GM23338 (cell line): ENCODE measurements around the gene PPFIBP2. TPM values are rescaled to one million over a fixed set of nuclear protein-coding genes. Genes with fewer than 3 reads are reported as not detected.

ENCODE experiments used
- ATAC-seq: fragments of 200-7000 bp; cut with Tn5 transposase; 3 replicates; pipeline ENCODE4 v1.9.1; 2020
- DNase-seq: peaks from one replicate; pipeline ENCODE4 v3.0.0-alpha.2; 2015; ENCODE audit warnings: low spot score
- H2AFZ ChIP-seq: fragments of 200-600 bp; sonication (generic); 2 replicates; pipeline ENCODE4 v1.8.0; 2016; ENCODE audit warnings: antibody characterized with exemption, mild to moderate bottlenecking, moderate library complexity
- H3F3A ChIP-seq: fragments of 200-600 bp; sonication (generic); replicated peaks from 2 replicates; pipeline ENCODE4 v1.8.0; 2017; ENCODE audit warnings: antibody characterized with exemption, mixed run types, low read depth
- H3K27ac ChIP-seq: fragments of 200-600 bp; sonication (generic); 2 replicates; pipeline ENCODE4 v1.6.1; 2016; ENCODE audit warnings: low read depth
- H3K27me3 ChIP-seq: fragments of 200-600 bp; sonication (generic); 2 replicates; pipeline ENCODE4 v1.8.0; 2016; ENCODE audit warnings: mild to moderate bottlenecking, mixed run types, moderate library complexity; ENCODE audit not compliant: insufficient read depth
- H3K36me3 ChIP-seq: fragments of 200-600 bp; sonication (generic); 2 replicates; pipeline ENCODE4 v1.8.0; 2016; ENCODE audit warnings: mild to moderate bottlenecking; ENCODE audit not compliant: insufficient read depth
- H3K4me1 ChIP-seq: fragments of 200-600 bp; sonication (generic); 2 replicates; pipeline ENCODE4 v1.8.0; 2016; ENCODE audit warnings: mild to moderate bottlenecking, moderate library complexity; ENCODE audit not compliant: insufficient read depth
- H3K4me2 ChIP-seq: fragments of 200-600 bp; sonication (generic); 2 replicates; pipeline ENCODE4 v1.7.1; 2017; ENCODE audit warnings: mixed run types
- H3K4me3 ChIP-seq: fragments of 200-600 bp; sonication (generic); 2 replicates; pipeline ENCODE4 v1.6.1; 2016; ENCODE audit warnings: mixed run types
- H3K79me2 ChIP-seq: fragments of 200-600 bp; sonication (generic); replicated peaks from 2 replicates; pipeline ENCODE4 v1.8.0; 2017; ENCODE audit warnings: mild to moderate bottlenecking; ENCODE audit not compliant: insufficient read depth
- H3K9me2 ChIP-seq: fragments of 200-600 bp; sonication (generic); 2 replicates; pipeline ENCODE4 v1.8.0; 2017; ENCODE audit not compliant: insufficient read depth
- H4K20me1 ChIP-seq: fragments of 200-600 bp; sonication (generic); replicated peaks from 2 replicates; pipeline ENCODE4 v1.8.0; 2017; ENCODE audit warnings: mild to moderate bottlenecking; ENCODE audit not compliant: insufficient read depth
- H3K27ac Mint-ChIP-seq: 2 replicates; pipeline ENCODE4 v1.8.0; 2020; ENCODE audit warnings: inconsistent platforms, mild to moderate bottlenecking, moderate library complexity, mixed read lengths
- H3K27me3 Mint-ChIP-seq: 3 replicates; pipeline ENCODE4 v1.8.0; 2022; ENCODE audit warnings: low read depth, mild to moderate bottlenecking, moderate library complexity, mixed read lengths, inconsistent platforms; ENCODE audit not compliant: insufficient read depth, poor library complexity
- H3K36me3 Mint-ChIP-seq: 3 replicates; pipeline ENCODE4 v1.8.0; 2021; ENCODE audit warnings: low read depth, mild to moderate bottlenecking, inconsistent platforms, moderate library complexity, mixed read lengths
- H3K4me1 Mint-ChIP-seq: 3 replicates; pipeline ENCODE4 v1.8.0; 2020; ENCODE audit warnings: mild to moderate bottlenecking, inconsistent platforms, mixed read lengths
- H3K4me3 Mint-ChIP-seq: 3 replicates; pipeline ENCODE4 v1.8.0; 2021; ENCODE audit warnings: moderate library complexity, mild to moderate bottlenecking, inconsistent platforms, mixed read lengths
- H3K9me3 Mint-ChIP-seq: 3 replicates; pipeline ENCODE4 v1.8.0; 2020; ENCODE audit warnings: moderate library complexity, mild to moderate bottlenecking, inconsistent platforms, mixed read lengths
- CREB1 ChIP-seq: fragments of 250-450 bp; sonication (Bioruptor Pico); IDR thresholded peaks from 2 replicates; pipeline ENCODE4 v1.5.0; 2020; ENCODE audit warnings: low read depth, mild to moderate bottlenecking, moderate library complexity
- EZH2 ChIP-seq: fragments of 200-600 bp; sonication (generic); IDR thresholded peaks from one replicate; pipeline ENCODE4 v1.8.0; 2017; ENCODE audit warnings: antibody characterized with exemption, mild to moderate bottlenecking, low read depth; ENCODE audit not compliant: unreplicated experiment
- JUNB ChIP-seq: IDR thresholded peaks from one replicate; pipeline ENCODE4 v1.6.1; 2016; ENCODE audit warnings: antibody characterized with exemption; ENCODE audit not compliant: unreplicated experiment
- NANOG ChIP-seq: IDR thresholded peaks from 2 replicates; pipeline ENCODE4 v1.6.1; 2016; ENCODE audit warnings: antibody characterized with exemption, borderline replicate concordance
- POLR2AphosphoS5 ChIP-seq: IDR thresholded peaks from 2 replicates; pipeline ENCODE4 v1.6.1; 2016; ENCODE audit warnings: antibody characterized with exemption, low read depth
- STAT1 ChIP-seq: IDR thresholded peaks from one replicate; pipeline ENCODE4 v1.6.1; 2016; ENCODE audit warnings: antibody characterized with exemption; ENCODE audit not compliant: unreplicated experiment
- ZNF114 ChIP-seq: fragments of 250-450 bp; sonication (Bioruptor Pico); IDR thresholded peaks from 2 replicates; pipeline ENCODE4 v1.5.0; 2020; ENCODE audit warnings: mild to moderate bottlenecking, moderate library complexity
- ZNF331 ChIP-seq: fragments of 250-450 bp; sonication (Bioruptor Pico); IDR thresholded peaks from 2 replicates; pipeline ENCODE4 v1.5.0; 2020; ENCODE audit warnings: low read depth, mild to moderate bottlenecking, moderate library complexity
- polyA plus RNA-seq: library from polyadenylated mRNA; unstranded; fragments of >200 nt; fragmentation: Nextera tagmentation; extraction: Ambion mirVana; gene quantifications from 2 replicates; pipeline ENCODE4 v1.2.1, GENCODE V29; 2016
- total RNA-seq: library from RNA; depleted of rRNA; stranded (reverse); fragments of >200 nt; shearing (Covaris generic); gene quantifications from 2 replicates; pipeline ENCODE4 v1.2.3, GENCODE V29; 2014
- TF ChIP-seq, protein P1 (sequence below): fragments of 250-450 bp; sonication (Bioruptor Pico); IDR thresholded peaks from 2 replicates; pipeline ENCODE4 v1.5.0; 2020; ENCODE audit warnings: mild to moderate bottlenecking, moderate library complexity
- TF ChIP-seq, protein P2 (sequence below): IDR thresholded peaks from one replicate; pipeline ENCODE4 v1.6.1; 2018; ENCODE audit warnings: antibody characterized with exemption; ENCODE audit not compliant: unreplicated experiment
- TF ChIP-seq, protein P3 (sequence below), 2 experiments: fragments of 200-600 bp in 1 of 2; sonication (generic) in 1 of 2; conservative IDR thresholded peaks; 2 replicates each; pipeline versions ENCODE4 v1.5.1 to v1.6.1; 2016 to 2017; ENCODE audit warnings: antibody characterized with exemption in 2 of 2, low read depth in 2 of 2, mild to moderate bottlenecking in 2 of 2, moderate library complexity in 1 of 2

PPFIBP2 gene
- total and polyA plus RNA-seq, 2 experiments from 2014 or later = 7.1 to 14.8 TPM

DNA sequence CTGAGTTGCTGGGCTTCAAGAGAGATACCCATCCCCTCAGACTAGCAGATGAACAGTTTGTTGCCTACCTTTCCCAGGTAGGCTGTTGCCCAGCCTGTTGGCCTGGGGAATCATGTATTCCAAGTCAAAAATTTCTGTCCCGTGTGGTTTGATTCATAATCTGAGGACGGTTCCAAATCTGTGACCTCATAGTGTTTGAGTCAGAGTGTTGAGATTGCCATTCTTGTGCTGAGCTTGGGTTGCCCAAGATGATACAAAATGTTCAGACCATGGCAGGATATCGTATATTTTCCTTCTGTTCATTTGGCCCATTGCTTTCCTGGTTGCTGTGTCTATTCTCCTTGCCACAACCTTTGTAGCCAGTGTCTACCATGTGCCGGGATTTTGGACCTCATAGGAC, 95.2 kb downstream of the PPFIBP2 start:
- H2AFZ ChIP-seq = no peak overlapping the region
- no peak overlapping the region for H3K4me2 ChIP-seq
- Mint-ChIP-seq H3K27me3 (no peaks in the 10 kb centered on the region), H3K4me1 (peaks cover 20% of the 10 kb centered on the region), H3K9me3 (no peaks in the 10 kb centered on the region), H3K27ac (no peak overlapping the region), H3K36me3 (no peaks in the 10 kb centered on the region), H3K4me3 (no peak overlapping the region)
- H3K27me3 ChIP-seq = no peaks in the 10 kb centered on the region
- peaks cover 18% of the 10 kb centered on the region for H3K4me1 ChIP-seq
- no peak overlapping the region for H3K27ac ChIP-seq
- H3K36me3 ChIP-seq = no peaks in the 10 kb centered on the region
- H3K79me2 ChIP-seq = no peaks in the 10 kb centered on the region
- no peaks in the 10 kb centered on the region; the same call in 1 of the 2 replicates for H3K9me2 ChIP-seq
- DNase-seq = no peak
- H3F3A ChIP-seq = no peaks in the 10 kb centered on the region
- TF ChIP-seq, protein P1, sequence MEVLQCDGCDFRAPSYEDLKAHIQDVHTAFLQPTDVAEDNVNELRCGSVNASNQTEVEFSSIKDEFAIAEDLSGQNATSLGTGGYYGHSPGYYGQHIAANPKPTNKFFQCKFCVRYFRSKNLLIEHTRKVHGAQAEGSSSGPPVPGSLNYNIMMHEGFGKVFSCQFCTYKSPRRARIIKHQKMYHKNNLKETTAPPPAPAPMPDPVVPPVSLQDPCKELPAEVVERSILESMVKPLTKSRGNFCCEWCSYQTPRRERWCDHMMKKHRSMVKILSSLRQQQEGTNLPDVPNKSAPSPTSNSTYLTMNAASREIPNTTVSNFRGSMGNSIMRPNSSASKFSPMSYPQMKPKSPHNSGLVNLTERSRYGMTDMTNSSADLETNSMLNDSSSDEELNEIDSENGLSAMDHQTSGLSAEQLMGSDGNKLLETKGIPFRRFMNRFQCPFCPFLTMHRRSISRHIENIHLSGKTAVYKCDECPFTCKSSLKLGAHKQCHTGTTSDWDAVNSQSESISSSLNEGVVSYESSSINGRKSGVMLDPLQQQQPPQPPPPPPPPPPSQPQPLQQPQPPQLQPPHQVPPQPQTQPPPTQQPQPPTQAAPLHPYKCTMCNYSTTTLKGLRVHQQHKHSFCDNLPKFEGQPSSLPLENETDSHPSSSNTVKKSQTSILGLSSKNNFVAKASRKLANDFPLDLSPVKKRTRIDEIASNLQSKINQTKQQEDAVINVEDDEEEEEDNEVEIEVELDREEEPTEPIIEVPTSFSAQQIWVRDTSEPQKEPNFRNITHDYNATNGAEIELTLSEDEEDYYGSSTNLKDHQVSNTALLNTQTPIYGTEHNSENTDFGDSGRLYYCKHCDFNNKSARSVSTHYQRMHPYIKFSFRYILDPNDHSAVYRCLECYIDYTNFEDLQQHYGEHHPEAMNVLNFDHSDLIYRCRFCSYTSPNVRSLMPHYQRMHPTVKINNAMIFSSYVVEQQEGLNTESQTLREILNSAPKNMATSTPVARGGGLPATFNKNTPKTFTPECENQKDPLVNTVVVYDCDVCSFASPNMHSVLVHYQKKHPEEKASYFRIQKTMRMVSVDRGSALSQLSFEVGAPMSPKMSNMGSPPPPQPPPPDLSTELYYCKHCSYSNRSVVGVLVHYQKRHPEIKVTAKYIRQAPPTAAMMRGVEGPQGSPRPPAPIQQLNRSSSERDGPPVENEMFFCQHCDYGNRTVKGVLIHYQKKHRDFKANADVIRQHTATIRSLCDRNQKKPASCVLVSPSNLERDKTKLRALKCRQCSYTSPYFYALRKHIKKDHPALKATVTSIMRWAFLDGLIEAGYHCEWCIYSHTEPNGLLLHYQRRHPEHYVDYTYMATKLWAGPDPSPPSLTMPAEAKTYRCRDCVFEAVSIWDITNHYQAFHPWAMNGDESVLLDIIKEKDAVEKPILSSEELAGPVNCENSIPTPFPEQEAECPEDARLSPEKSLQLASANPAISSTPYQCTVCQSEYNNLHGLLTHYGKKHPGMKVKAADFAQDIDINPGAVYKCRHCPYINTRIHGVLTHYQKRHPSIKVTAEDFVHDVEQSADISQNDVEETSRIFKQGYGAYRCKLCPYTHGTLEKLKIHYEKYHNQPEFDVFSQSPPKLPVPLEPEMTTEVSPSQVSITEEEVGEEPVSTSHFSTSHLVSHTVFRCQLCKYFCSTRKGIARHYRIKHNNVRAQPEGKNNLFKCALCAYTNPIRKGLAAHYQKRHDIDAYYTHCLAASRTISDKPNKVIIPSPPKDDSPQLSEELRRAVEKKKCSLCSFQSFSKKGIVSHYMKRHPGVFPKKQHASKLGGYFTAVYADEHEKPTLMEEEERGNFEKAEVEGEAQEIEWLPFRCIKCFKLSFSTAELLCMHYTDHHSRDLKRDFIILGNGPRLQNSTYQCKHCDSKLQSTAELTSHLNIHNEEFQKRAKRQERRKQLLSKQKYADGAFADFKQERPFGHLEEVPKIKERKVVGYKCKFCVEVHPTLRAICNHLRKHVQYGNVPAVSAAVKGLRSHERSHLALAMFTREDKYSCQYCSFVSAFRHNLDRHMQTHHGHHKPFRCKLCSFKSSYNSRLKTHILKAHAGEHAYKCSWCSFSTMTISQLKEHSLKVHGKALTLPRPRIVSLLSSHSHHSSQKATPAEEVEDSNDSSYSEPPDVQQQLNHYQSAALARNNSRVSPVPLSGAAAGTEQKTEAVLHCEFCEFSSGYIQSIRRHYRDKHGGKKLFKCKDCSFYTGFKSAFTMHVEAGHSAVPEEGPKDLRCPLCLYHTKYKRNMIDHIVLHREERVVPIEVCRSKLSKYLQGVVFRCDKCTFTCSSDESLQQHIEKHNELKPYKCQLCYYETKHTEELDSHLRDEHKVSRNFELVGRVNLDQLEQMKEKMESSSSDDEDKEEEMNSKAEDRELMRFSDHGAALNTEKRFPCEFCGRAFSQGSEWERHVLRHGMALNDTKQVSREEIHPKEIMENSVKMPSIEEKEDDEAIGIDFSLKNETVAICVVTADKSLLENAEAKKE (CRISPR knock-in tag) = no peak
- TF ChIP-seq, protein P2, sequence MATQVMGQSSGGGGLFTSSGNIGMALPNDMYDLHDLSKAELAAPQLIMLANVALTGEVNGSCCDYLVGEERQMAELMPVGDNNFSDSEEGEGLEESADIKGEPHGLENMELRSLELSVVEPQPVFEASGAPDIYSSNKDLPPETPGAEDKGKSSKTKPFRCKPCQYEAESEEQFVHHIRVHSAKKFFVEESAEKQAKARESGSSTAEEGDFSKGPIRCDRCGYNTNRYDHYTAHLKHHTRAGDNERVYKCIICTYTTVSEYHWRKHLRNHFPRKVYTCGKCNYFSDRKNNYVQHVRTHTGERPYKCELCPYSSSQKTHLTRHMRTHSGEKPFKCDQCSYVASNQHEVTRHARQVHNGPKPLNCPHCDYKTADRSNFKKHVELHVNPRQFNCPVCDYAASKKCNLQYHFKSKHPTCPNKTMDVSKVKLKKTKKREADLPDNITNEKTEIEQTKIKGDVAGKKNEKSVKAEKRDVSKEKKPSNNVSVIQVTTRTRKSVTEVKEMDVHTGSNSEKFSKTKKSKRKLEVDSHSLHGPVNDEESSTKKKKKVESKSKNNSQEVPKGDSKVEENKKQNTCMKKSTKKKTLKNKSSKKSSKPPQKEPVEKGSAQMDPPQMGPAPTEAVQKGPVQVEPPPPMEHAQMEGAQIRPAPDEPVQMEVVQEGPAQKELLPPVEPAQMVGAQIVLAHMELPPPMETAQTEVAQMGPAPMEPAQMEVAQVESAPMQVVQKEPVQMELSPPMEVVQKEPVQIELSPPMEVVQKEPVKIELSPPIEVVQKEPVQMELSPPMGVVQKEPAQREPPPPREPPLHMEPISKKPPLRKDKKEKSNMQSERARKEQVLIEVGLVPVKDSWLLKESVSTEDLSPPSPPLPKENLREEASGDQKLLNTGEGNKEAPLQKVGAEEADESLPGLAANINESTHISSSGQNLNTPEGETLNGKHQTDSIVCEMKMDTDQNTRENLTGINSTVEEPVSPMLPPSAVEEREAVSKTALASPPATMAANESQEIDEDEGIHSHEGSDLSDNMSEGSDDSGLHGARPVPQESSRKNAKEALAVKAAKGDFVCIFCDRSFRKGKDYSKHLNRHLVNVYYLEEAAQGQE = no peak
- no peak for TF ChIP-seq STAT1
- TF ChIP-seq JUNB = no peak
- no peak for TF ChIP-seq CREB1 (CRISPR knock-in tag)
- TF ChIP-seq NANOG = no peak
- no peak for TF ChIP-seq POLR2AphosphoS5
- no peak for TF ChIP-seq EZH2
- TF ChIP-seq, protein P3, sequence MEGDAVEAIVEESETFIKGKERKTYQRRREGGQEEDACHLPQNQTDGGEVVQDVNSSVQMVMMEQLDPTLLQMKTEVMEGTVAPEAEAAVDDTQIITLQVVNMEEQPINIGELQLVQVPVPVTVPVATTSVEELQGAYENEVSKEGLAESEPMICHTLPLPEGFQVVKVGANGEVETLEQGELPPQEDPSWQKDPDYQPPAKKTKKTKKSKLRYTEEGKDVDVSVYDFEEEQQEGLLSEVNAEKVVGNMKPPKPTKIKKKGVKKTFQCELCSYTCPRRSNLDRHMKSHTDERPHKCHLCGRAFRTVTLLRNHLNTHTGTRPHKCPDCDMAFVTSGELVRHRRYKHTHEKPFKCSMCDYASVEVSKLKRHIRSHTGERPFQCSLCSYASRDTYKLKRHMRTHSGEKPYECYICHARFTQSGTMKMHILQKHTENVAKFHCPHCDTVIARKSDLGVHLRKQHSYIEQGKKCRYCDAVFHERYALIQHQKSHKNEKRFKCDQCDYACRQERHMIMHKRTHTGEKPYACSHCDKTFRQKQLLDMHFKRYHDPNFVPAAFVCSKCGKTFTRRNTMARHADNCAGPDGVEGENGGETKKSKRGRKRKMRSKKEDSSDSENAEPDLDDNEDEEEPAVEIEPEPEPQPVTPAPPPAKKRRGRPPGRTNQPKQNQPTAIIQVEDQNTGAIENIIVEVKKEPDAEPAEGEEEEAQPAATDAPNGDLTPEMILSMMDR (conservative IDR thresholded peaks at IDR 0.05; ENCODE audit: low read depth in 2 of 2) = no peak
- no peak for TF ChIP-seq ZNF331 (CRISPR knock-in tag)
- no peak for TF ChIP-seq ZNF114 (CRISPR knock-in tag)
- no peaks in the 10 kb centered on the region for H4K20me1 ChIP-seq
- no peak overlapping the region for H3K4me3 ChIP-seq
- ATAC-seq = no peak
